ENCODE data around the gene DTX1.

The DTX1 gene

DNA sequence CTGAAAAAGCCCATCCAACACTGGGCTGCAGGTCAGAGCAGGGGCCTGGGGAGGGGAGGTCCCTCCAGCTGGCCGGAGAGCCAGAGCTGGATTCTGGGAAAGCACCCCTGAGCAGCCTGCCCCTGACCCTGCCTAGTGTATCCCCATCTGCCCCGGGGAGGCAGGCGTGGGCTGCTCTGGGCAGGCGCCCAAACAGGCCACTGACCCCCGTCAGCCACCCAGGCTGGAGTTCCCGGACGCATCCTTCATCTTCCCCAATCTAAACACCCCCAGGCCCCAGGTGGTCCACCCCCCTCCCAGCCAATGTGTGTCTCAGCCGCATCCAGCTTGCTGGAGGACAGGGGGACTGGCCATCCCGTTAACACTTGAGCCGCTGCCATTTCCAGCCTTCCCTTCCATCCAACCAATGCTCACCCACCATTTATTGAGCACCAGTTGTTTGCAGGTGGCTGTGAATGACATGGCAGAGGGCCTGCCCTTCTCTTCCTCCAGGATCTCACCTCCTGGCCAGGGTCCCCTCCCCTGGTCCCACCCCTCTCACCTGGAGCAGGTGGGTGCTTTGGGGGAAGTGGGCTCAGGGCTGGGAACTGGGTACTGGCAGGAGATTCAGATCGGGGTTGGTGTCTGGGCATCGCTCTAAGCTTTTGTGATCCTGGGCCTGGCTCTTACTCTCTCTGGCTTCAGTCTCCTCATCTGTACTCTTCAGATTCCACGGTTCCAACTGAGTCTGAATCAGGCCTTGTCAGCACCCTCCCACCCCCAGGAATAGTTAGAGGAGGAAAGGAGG, 743 bp upstream of the DTX1 start:
- no peak for DNase-seq (ENCODE audit: low read depth in 2 of 3, low spot score in 1 of 3)

DNA sequence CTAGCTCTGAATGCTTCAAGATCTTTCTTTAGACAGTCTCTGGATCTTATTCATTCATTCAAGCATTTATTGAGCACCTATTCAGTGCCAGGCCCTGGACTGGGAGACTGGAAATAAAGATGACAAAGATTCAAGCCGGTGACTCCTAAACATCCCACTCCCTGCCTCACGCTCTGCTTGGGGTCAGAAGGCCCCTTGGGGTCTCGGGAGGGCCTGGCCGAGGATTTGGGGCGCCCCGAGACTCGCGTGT, 224 bp upstream of the DTX1 start:
- DNase-seq (ENCODE audit: low read depth in 2 of 3, low spot score in 1 of 3), result no peak

DNA sequence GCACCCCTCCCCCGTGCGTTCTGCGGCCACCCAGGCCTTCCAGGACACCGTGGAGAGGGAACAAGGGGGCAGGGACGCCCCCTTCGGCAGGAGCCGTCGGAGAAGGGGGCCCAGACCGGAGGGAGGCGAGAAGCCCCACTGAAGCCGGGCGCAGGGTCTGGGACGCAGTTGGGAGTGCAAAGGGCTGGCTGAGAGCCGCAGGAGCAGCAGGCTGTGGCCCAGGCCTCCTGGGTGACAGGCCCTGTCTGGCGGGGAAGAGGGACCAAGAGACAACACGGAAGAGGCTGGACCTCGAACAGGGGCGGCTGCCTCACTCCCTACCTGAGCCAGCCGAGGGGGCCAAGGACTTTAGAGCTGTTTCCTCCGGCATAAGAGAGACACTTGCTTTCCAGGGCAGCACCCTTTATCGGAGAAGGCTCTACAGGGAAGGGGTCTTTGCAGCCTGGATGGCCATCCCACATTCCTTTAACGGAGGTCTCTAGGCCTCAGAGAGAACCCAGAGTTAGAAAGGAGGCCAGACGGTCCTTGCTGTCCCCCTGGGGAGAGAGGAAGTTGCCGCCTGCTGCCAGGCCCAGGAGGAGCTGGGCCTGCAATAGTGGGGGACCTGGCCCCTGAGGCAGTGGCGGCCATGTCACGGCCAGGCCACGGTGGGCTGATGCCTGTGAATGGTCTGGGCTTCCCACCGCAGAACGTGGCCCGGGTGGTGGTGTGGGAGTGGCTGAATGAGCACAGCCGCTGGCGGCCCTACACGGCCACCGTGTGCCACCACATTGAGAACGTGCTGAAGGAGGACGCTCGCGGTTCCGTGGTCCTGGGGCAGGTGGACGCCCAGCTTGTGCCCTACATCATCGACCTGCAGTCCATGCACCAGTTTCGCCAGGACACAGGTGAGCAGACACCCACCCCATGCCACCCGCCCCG, 1.3 kb downstream of the DTX1 start:
- DNase-seq (ENCODE audit: low read depth in 2 of 3, low spot score in 1 of 3), result no peak

DNA sequence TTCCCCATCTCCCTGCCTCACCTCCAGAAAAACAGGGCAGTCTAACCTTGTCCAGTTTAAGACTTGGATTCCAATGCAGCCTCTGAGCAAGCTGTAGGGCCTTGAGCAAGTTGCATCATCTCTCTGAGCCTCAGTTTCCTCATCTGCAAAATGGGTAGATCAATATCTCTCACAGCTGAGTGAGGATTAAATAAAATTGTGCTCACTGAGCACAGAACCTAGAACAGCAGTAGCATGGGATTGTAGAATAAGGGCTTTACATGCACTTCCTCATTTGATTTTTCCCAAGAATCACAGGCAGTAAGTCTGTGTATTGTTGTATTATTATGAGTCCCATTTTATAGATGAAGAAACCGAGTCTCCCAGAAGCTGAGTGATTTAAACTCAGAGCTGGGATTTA, 2.0 kb downstream of the DTX1 start:
- DNase-seq (ENCODE audit: low read depth in 2 of 3, low spot score in 1 of 3), result no peak

DNA sequence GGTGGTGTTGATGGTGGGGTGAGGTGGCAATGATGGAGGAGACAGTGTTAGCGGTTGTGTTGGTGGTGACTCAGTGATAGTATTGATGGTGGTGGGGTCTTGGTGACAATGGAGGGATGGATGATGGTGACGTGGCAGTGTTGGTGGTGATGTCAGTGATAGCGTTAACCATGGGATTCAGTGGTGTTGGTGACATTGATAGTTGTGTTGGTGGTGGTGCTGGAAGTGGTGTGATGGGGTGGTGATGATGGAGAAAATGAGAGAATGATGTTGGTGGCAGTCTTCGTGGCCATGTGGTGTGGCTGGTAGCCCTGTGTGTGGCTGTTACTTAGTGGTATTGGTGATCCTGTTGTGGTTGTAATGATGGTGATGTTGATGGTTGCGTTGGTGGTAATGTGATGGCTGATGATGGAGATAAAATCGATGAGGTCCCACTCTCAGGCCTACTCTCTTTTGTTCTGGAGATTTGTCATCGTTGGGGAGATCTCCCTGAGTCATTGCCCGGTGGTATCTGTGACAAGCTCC, 2.6 kb downstream of the DTX1 start:
- DNase-seq (ENCODE audit: low read depth in 2 of 3, low spot score in 1 of 3), result no peak

DNA sequence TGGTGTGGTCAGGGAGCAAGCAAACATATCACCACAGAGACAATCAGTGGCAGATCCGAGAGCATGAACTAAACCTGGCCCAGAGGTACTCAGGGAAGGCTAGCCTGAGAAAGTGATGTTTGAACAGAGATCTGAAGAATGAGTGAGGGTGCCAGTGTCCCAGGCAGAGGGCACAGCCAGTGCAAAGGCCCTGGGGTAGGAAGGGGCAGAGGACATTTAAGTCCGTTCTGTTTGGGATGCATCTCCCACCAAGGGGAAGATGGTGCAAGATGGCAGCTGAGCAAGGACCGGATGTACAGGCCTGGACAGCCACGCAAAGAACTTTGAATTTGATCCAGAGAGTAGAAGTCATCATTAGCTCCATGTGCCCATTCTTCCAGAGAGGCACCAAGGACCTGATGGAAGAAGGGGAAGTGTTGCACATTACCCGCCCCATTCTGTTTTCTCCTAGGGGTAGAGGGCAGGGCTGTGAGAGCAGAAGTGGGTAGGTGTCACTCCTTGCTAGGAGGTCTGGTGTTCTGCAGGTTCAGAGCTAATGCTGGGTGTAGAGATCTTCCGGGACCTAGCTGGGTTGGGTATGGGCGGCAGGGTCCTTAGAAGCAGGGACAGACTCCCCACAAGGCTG, 3.9 kb downstream of the DTX1 start:
- no peak for DNase-seq (ENCODE audit: low read depth in 2 of 3, low spot score in 1 of 3)

DNA sequence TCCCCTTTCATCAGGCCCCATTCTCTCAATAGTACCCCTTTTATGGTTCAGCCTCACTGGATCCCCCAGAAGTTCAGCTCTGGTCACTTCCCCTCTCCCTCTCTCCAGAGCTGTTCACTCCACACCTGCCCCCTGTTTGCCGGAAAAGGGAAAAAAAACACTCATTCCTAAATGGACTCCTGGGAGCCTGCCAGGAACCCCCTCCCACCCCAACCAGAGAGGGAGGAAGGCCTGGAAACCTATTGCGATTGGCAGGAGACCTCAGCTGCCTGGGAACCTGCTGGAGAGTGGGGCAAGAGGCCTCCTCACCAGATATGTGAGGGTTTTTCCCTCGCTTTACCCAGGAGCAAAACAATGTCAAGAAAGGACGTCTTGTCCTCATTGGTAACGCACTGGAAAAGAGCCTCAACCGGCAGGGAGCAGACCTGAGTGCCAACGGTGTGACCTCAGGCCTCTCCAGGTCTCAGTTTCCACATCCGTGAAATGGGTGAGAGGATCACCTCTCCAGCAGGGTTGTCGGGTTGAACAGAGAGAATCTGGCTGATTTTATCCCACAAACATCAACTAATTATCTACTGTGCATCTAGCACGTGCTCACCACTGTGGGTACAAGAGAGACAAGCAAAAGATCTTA, 4.6 kb downstream of the DTX1 start:
- DNase-seq (ENCODE audit: low read depth in 2 of 3, low spot score in 1 of 3), result no peak

DNA sequence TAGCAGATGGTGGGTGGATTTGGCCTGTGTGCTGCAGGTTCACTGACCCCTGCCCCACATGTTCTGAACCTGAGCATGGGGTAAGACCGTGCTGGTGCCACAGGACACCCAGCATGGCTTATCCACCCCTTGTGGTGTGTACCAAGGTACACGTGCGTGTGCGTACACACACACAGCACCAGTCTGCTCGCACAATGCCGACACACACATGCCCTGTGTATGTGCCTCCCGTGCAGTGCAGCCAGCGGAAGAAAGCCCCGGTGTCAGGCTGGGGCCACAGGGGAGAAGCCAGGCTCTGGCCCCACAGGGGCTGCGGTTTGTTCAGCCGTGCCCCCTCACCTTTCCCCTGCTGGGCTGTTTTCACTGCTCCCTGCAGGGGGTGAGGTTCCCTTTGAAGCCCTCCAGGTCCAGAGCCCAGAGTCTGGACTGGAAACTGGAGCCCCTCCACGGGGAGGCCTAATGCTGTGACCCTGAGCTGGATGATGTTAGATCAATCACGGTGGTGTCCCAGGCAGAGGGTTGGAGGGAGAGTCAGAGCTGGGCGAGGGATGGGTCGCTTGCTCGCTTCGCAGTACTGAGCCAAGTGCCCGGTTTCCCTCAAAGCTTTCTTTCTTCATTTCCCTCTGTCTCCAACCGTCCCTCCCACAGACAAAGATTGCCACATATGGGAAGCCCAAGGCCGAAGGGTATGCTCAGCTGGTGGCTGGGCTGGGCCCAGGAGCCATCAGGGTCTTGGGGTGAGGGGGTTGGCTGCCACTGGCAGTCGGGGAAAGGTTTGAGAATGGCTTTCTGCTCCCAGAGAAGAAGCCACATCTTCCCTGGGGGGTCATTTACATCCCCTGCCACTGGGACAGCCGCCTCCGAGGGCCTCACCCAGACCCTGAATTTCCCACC, 6.2 kb downstream of the DTX1 start:
- DNase-seq (ENCODE audit: low read depth in 2 of 3, low spot score in 1 of 3), result no peak

DNA sequence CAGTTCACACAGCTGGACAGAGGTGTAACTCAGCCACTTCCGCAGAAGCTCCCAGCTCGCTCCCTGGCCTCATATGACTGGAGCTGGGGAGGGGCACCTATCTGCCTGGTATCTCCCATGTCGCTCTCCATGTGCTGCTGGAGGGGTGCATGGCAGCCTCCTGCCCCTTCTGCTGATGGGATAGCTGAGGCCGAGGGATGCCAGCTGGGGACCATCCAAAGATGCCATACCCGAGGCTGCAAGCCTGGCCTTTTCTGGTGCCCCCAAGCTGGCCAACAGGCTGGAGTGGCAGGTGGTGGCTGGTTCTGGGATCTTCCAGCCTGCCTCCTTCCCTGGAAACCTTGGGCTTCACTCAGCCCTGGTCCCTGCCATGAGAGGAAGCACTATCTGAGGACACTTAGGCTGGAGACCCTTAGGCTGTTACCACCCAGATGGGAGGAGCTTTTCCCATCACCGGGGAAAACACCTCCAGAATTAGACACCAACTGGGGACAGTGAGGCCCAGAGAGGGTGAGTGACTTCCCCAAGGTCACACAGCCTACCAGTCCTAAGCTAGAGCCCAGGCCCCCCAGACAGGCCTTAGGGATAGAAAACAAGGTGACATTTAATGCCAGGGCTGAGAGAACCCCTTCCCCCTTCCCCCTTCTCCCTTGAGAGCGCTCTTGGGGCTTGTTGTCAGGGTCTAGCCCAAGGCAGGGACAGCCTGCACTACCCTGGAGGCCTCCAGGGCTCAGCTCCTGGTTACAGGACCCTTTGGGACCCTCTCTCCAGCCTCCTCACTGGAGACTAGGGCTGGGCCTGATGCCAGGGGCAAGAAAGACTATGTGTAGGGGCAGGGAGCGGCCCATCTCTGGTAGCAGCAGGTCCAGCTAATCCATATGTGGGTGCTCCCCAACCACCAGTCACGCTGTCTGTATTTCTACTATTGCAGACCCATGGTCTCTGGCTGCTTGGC, 7.1 kb downstream of the DTX1 start:
- DNase-seq (ENCODE audit: low read depth in 2 of 3, low spot score in 1 of 3), result no peak

DNA sequence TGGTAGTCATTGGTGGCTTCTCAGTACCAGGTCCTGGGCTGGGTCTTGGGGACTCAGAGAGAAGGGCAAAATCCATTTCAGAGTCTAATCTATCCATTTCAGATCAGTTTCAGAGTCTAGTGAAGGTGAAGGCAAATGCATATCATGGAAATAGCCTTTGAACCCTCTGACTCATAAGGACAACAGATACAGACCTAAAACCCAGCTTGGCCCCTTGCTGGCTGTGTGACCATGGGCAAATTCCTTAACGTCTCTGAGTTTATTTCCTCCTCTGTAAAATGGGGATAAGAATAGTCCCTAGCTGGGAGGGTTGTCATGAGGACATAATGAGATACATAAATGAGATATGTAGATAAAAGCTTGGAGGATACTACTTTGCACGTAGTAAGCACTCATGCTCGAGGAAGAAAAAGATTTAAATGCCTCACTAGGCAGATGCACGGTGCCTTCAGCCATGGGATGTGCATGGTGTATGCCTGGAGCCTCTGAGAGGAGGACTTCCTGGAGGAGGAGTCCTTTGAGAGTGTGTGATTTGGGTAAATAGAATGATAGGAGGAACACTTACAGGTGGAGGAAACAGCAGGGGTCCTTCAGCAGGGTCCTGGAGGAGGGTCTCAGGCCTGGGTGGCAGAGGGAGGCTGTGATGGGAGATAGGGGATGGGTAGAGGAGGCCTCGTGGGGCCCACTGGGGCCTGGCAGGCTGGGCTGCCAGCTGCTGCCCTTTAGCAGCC, 8.0 kb downstream of the DTX1 start:
- no peak for DNase-seq (ENCODE audit: low read depth in 2 of 3, low spot score in 1 of 3)

DNA sequence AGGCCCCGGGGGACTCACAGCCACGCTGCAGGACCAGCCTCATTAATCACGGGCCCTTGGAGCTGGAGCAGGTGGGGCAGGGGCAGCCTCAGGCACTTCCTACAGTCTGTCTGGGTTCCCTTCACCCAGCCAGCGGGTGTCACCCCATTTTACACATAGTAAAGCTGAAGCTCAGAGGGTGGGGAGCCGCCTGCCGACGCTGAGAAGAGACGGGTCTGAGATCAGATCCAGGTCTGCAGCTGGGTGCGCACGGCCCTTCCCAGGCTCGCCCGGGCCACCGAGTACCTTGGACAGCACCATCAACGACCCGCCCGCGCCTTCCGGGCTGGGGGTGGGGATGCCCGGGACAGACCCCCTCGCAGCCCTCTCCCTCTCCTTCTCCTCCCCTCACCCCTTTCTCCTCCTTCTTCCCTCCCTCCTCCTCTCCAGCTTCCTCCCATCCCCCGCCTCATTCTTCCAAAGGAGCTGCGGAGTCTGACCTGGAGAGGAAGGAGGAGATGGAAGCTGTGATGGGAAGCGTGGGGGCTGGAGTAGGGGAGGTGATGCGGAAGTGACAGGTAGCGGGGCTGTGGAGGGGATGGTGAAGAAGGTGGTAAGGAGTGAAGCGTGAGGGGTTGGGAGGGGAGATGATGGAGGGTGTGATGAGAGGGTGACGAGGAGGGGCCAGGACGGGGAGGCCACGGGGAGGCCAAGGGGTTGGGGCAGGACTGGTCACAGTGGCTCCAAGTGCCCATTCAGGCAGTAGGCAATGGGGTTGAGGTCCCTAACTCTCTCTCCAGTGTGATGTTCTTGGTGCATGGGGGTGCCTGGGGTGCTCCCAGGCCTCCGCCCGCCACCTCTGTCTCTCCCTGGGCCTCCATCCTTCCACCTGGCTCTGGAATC, 8.8 kb downstream of the DTX1 start:
- no peak for DNase-seq (ENCODE audit: low read depth in 2 of 3, low spot score in 1 of 3)

DNA sequence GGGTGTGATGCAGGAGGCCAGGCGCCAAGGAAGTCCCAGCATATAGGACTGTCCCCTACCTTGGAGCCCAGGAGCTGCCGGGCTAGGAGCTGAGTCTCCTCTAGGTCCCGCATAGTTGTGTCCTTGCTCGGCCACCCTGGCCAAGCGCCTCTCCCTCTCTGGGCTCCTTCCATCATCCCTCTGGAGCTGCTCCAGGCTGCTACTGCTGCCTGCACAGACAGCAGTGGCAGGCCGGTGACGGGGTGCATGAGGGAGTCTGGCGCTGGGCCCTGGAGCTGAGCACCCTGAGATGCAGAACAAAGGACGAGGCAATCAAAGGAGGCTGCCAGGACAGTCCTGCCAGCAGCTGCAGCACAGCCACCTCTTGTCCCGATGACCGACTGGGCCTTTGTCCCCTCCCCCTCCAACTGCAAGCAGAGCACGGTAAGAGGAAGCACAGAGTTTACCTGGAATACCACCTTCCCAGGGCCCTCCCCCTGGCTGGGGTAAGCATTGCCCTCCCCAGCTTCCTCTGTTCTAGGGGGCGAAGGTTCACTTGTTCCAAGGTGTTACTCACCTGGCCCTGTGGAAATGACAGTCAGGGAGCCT, 10.4 kb downstream of the DTX1 start:
- DNase-seq (ENCODE audit: low read depth in 2 of 3, low spot score in 1 of 3), result no peak

DNA sequence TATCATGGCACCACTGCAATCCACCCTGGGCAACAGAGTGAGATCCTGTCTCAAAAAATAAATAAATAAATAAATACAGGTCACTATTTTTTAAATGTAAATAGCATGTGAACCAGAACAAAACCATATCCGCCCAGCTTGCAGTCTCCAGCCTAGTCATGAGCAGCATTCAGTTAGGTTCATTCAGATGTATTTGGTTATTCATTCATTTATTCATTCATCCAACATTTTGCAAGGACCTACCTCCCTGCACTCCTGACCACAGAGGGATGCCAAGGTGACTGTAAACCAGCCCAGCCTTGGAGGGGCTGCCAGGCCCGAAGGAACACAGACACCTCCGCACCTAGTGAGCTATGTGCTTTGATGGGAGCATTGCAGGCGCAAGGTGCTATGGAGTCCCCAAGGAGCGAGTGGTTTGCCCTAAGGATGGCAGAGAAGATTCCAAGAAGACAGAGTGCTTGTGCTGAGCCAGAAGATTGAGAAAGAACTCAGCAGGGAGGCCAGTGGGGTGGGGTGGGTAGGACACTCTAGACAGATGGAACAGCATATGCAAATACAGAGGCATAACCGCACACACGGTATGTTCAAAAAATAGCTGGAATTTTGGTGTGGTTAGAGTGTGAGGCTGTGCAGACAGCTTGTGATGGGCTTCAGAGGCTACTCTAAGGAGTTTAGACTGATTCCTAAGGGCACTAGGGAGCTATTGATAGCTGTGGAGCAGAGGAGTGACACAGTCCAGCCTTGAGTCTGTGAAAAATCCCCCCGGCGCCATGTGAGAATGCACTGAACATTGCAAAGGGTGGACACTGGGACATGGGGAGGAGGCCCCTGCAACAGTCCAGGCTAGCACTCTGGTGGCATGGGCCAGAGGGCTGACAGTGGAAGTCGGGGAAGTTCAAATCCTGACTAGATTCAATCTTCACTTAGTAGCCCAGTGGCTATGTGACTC, 11.7 kb downstream of the DTX1 start:
- DNase-seq (ENCODE audit: low read depth in 2 of 3, low spot score in 1 of 3), result no peak

DNA sequence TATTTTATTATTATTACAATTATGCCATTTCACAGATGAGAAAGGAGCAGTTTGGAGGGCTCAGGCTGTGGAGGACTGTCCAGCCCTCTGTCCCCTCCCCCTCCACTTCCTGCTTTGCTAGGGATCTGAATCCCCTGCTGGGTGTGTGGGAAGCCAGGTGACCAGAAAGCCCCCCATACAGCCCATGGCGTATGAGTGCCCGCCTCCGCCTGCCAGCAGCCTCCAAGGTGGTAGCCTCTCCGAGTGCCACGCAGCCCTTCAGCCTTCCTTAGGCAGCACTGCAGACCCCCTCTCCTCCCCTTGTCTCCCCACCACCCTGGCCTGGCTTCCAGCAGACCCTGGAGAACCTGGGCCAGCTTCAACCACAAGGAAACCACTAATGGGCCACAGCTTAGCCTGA, 12.6 kb downstream of the DTX1 start:
- DNase-seq (ENCODE audit: low read depth in 2 of 3, low spot score in 1 of 3), result no peak

DNA sequence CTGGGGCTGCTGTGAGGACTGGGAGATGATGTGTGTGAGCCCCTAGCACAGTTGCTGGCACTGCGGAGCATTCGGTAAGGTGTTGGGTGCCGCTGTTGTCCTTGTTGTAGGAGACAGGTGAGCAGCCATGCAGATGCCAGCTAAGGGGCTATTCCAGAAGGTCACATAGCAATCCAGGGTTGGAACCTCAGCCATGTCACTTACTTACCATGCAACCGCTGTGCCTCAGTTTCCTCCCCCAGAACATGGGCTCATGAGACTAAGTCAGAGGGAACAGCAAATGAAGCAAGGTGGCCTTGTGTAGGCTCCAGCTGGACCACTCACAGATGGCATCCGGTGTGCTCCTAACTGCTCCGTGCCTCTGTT, 13.2 kb downstream of the DTX1 start:
- DNase-seq (ENCODE audit: low read depth in 2 of 3, low spot score in 1 of 3), result no peak

All from stimulated activated CD4-positive, alpha-beta T cell treated with anti-CD3 and anti-CD28 coated beads, Interleukin-12 subunit alpha, Interleukin-12 subunit beta, amount 100 ng/mL, for 48 hours (primary cell).